Fibroblast of lung (primary cell): ENCODE data around the gene FGFR2. TPM values are rescaled to one million over a fixed set of nuclear protein-coding genes. Genes with fewer than 3 reads are reported as not detected.

Experiments
- DNase-seq, 2 donors: peaks; one replicate each; pipeline versions ENCODE4 v3.0.0 to v3.0.0-alpha.2; 2010; ENCODE audit warnings: low read depth in 2 of 2
- H2AFZ ChIP-seq: 2 replicates; pipeline ENCODE4 v1.5.1; 2012; ENCODE audit warnings: low read length, control low read depth, inconsistent platforms
- H3K27ac ChIP-seq: 2 replicates; pipeline ENCODE4 v1.5.1; 2011; ENCODE audit warnings: low read length, control low read depth; ENCODE audit not compliant: insufficient read depth
- H3K27me3 ChIP-seq: 2 replicates; pipeline ENCODE4 v1.5.1; 2011; ENCODE audit warnings: mild to moderate bottlenecking, low read length; ENCODE audit not compliant: control insufficient read depth, insufficient read depth
- H3K36me3 ChIP-seq: 2 replicates; pipeline ENCODE4 v1.5.1; 2011; ENCODE audit warnings: low read length; ENCODE audit not compliant: control insufficient read depth, insufficient read depth
- H3K4me1 ChIP-seq: 2 replicates; pipeline ENCODE4 v1.5.1; 2011; ENCODE audit warnings: low read length; ENCODE audit not compliant: control insufficient read depth, insufficient read depth; ENCODE audit errors: extremely low read depth
- H3K4me2 ChIP-seq: 2 replicates; pipeline ENCODE4 v1.5.1; 2011; ENCODE audit warnings: low read length, control low read depth; ENCODE audit not compliant: insufficient read depth; ENCODE audit errors: extremely low read depth
- H3K4me3 ChIP-seq, 4 experiments: fragments of 200-600 bp in 1 of 4; sonication (generic) in 1 of 4; replicated peaks in 1 of 4; 2 replicates each; pipeline ENCODE4 v1.5.1; 2011 to 2016; ENCODE audit warnings: low read length in 4 of 4, low read depth in 3 of 4, mild to moderate bottlenecking in 3 of 4, control low read depth in 2 of 4, inconsistent platforms in 1 of 4, mixed read lengths in 1 of 4; ENCODE audit not compliant: insufficient read depth in 1 of 4; ENCODE audit errors: control extremely low read depth in 1 of 4
- H3K79me2 ChIP-seq: 2 replicates; pipeline ENCODE4 v1.5.1; 2012; ENCODE audit warnings: mild to moderate bottlenecking, low read length, inconsistent platforms; ENCODE audit not compliant: control insufficient read depth, insufficient read depth
- H3K9ac ChIP-seq: 2 replicates; pipeline ENCODE4 v1.5.1; 2011; ENCODE audit warnings: mild to moderate bottlenecking, low read length, control low read depth; ENCODE audit not compliant: insufficient read depth
- H3K9me3 ChIP-seq: 2 replicates; pipeline ENCODE4 v1.5.1; 2012; ENCODE audit warnings: low read depth, low read length; ENCODE audit not compliant: control insufficient read depth, insufficient read depth
- H4K20me1 ChIP-seq: 2 replicates; pipeline ENCODE4 v1.5.1; 2011; ENCODE audit warnings: low read length; ENCODE audit not compliant: control insufficient read depth, insufficient read depth; ENCODE audit errors: extremely low read depth
- CTCF ChIP-seq, 2 donors: IDR thresholded peaks in 1 of 2; conservative IDR thresholded peaks in 1 of 2; 1 replicate in 1 of 2; 2 replicates in 1 of 2; pipeline ENCODE4 v1.5.1; 2011 to 2012; ENCODE audit warnings: low read length in 2 of 2, control low read depth in 1 of 2, inconsistent platforms in 1 of 2, low read depth in 1 of 2, mild to moderate bottlenecking in 1 of 2
- EZH2 ChIP-seq: IDR thresholded peaks from 2 replicates; pipeline ENCODE4 v1.5.1; 2012; ENCODE audit warnings: low read length, control low read depth, mild to moderate bottlenecking; ENCODE audit errors: missing control alignments
- polyA plus RNA-seq, 2 donors: library from polyadenylated mRNA; depleted of rRNA in 1 of 2; stranded (reverse) in 1 of 2; unstranded in 1 of 2; fragments of >200 nt; gene quantifications; 2 replicates each; pipeline ENCODE4 v1.2.1, GENCODE V29; 2011 to 2012; ENCODE audit warnings: missing spikeins in 1 of 2
- total RNA-seq: library from RNA; depleted of rRNA; stranded (reverse); fragments of >200 nt; gene quantifications from 2 replicates; pipeline ENCODE4 v1.2.1, GENCODE V29; 2014

The FGFR2 gene
- total and polyA plus RNA-seq, 2 donors (not counting 1 experiment from before 2014, with no cell fraction given), result 0.10 to 0.17 TPM

GRCh38 chr10:121428867-121429266 lies 169.4 kb downstream of the FGFR2 start:
- no peak overlapping the region for H3K27ac ChIP-seq
- H4K20me1 ChIP-seq, result no peaks in the 10 kb centered on the region
- H3K4me3 ChIP-seq, result no peak overlapping the region
- no peaks in the 10 kb centered on the region for H3K4me1 ChIP-seq
- H3K4me2 ChIP-seq, result no peak overlapping the region
- H3K9ac ChIP-seq, result no peak overlapping the region
- H3K36me3 ChIP-seq, result no peaks in the 10 kb centered on the region
- H3K27me3 ChIP-seq, result no peaks in the 10 kb centered on the region
- no peaks in the 10 kb centered on the region for H3K9me3 ChIP-seq
- TF ChIP-seq EZH2 (no peak), CTCF (conservative IDR thresholded peaks at IDR 0.05 in 1 of 2, IDR thresholded peaks at IDR 0.05 in 1 of 2; ENCODE audit: low read depth in 1 of 2, low read length in 2 of 2) (no peak)
- no peak overlapping the region for H2AFZ ChIP-seq
- H3K79me2 ChIP-seq, result no peaks in the 10 kb centered on the region
- DNase-seq, result no peak
